ENCODE data around the gene ALOX5AP. TPM values are rescaled to one million over a fixed set of nuclear protein-coding genes. Genes with fewer than 3 reads are reported as not detected.

ALOX5AP gene
- total RNA-seq, 3 donors from 2014 or later (not counting 1 experiment from before 2014, with no cell fraction given): 83.9 to 150 (median 114) TPM

DNA sequence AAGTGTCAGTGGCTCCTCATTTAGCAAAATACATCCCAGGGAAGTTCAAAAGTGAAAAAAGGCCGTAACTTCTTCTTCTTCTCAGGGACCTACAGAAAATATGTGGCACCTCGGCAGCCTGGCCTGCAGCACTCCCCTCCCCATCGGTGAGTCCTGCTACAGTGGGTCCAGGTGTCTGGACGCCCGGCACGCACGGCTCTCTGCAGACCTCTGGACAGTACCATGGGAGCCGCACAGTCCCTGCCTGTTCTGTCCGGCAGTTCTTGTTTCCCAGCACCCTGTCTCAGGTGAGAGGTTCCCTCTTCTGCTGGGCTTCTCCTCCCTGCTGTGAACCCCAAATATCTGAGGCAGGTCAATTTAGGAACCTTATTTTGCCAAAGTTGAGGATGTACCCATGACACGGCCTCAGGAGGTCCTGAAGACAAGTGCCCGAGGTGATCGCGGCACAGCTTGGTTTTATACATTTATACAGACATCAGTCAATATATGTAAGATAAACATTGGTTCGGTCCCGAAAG lies 36.8 kb upstream of the ALOX5AP start:
- Histone ChIP-seq H3K4me1 (ENCODE audit: control insufficient read depth, insufficient read depth, low read length) (peaks cover 15% of the 10 kb centered on the region), H3K27ac (ENCODE audit: low read length) (no peak overlapping the region), H3K27me3 (ENCODE audit: control insufficient read depth, insufficient read depth, low read length) (no peaks in the 10 kb centered on the region), H3K36me3 (ENCODE audit: control insufficient read depth, insufficient read depth, low read length) (no peaks in the 10 kb centered on the region), H3K4me3 (ENCODE audit: low read length) (no peak overlapping the region), H3K9me3 (ENCODE audit: control insufficient read depth, insufficient read depth, low read length) (no peaks in the 10 kb centered on the region)
- Mint-ChIP-seq H3K36me3 (no peaks in the 10 kb centered on the region), H3K9me3 (no peaks in the 10 kb centered on the region), H3K27me3 (ENCODE audit: low read depth in 2 of 2) (peaks cover 3 to 18% of the 10 kb centered on the region in 2 donors), H3K4me3 (no peak overlapping the region), H3K4me1 (peaks cover 24 to 36% of the 10 kb centered on the region in 2 donors), H3K27ac (no peak overlapping the region)
- WGBS (ENCODE audit: insufficient coverage): 87% methylated on average over 15 of the region's 15 CpGs
- intact Hi-C loops (cut with micrococcal nuclease): no loop called here
- TF ChIP-seq, protein P1, sequence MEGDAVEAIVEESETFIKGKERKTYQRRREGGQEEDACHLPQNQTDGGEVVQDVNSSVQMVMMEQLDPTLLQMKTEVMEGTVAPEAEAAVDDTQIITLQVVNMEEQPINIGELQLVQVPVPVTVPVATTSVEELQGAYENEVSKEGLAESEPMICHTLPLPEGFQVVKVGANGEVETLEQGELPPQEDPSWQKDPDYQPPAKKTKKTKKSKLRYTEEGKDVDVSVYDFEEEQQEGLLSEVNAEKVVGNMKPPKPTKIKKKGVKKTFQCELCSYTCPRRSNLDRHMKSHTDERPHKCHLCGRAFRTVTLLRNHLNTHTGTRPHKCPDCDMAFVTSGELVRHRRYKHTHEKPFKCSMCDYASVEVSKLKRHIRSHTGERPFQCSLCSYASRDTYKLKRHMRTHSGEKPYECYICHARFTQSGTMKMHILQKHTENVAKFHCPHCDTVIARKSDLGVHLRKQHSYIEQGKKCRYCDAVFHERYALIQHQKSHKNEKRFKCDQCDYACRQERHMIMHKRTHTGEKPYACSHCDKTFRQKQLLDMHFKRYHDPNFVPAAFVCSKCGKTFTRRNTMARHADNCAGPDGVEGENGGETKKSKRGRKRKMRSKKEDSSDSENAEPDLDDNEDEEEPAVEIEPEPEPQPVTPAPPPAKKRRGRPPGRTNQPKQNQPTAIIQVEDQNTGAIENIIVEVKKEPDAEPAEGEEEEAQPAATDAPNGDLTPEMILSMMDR (IDR thresholded peaks at IDR 0.05): no peak
- ATAC-seq: no peak
- no peak for DNase-seq

DNA sequence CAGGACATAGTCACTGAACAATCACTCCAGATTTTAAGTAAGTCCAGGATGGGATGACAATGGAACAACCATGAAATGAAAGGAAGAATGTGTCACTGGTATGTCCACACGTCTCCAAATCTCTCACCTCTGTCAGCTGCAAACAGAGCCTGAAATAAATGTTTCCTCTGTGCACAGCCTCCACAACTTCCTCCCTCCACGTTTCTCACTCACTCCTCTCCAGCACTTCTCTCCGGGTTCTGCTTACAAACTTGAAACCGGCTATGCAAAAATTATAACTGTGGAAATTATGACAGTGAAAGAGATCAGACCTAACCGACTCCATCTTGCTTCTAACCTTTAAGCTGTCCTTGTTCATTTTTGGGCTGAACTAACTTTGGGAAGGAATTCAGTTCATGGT lies 35.0 kb upstream of the ALOX5AP start:
- Mint-ChIP-seq H3K9me3 (no peaks in the 10 kb centered on the region), H3K4me3 (no peak overlapping the region), H3K27ac (no peak overlapping the region), H3K27me3 (ENCODE audit: low read depth in 2 of 2) (peaks cover 9 to 18% of the 10 kb centered on the region in 2 donors), H3K4me1 (peaks cover 22 to 36% of the 10 kb centered on the region in 2 donors), H3K36me3 (no peaks in the 10 kb centered on the region)
- H3K9me3 ChIP-seq (ENCODE audit: control insufficient read depth, insufficient read depth, low read length): no peaks in the 10 kb centered on the region
- ATAC-seq (no peak), DNase-seq (no peak)
- H3K27ac ChIP-seq (ENCODE audit: low read length): no peak overlapping the region
- H3K4me3 ChIP-seq (ENCODE audit: low read length): no peak overlapping the region
- H3K27me3 ChIP-seq (ENCODE audit: control insufficient read depth, insufficient read depth, low read length): no peaks in the 10 kb centered on the region
- no peaks in the 10 kb centered on the region for H3K36me3 ChIP-seq (ENCODE audit: control insufficient read depth, insufficient read depth, low read length)
- H3K4me1 ChIP-seq (ENCODE audit: control insufficient read depth, insufficient read depth, low read length): peaks cover 15% of the 10 kb centered on the region
- 25% methylated on average over 5 of the region's 5 CpGs for WGBS (ENCODE audit: insufficient coverage)
- TF ChIP-seq, protein P1 (IDR thresholded peaks at IDR 0.05): no peak
- intact Hi-C loops (cut with micrococcal nuclease): no loop called here

DNA sequence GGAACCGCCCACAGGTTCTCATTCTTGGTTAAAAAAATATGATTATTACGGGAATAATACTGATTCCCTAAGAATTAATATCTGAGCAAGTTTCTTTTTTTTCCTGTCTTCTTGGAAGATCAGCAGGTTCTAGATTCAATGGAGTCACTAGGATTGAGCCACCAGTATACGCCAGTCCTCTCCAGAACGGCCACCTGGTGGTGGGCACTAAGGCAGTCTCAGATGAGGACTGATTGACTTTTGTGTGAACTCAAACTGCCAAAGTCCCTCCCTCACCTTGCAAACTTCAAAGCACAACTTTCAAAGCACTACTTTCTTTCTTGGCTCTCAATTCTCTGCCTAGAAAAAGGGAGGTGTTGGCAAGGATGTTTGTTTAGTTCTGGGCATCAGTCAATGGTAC lies 33.3 kb upstream of the ALOX5AP start:
- H3K4me3 Mint-ChIP-seq: no peak overlapping the region
- no peaks in the 10 kb centered on the region for H3K9me3 Mint-ChIP-seq
- no peak for ATAC-seq
- Histone ChIP-seq H3K9me3 (ENCODE audit: control insufficient read depth, insufficient read depth, low read length) (no peaks in the 10 kb centered on the region), H3K36me3 (ENCODE audit: control insufficient read depth, insufficient read depth, low read length) (no peaks in the 10 kb centered on the region), H3K4me1 (ENCODE audit: control insufficient read depth, insufficient read depth, low read length) (peaks cover 5% of the 10 kb centered on the region), H3K4me3 (ENCODE audit: low read length) (no peak overlapping the region), H3K27ac (ENCODE audit: low read length) (no peak overlapping the region), H3K27me3 (ENCODE audit: control insufficient read depth, insufficient read depth, low read length) (no peaks in the 10 kb centered on the region)
- intact Hi-C loops (cut with micrococcal nuclease): no loop called here
- H3K4me1 Mint-ChIP-seq: peaks cover 5 to 19% of the 10 kb centered on the region in 2 donors
- DNase-seq: peak in 1 of 2 donors; percentile 12
- H3K36me3 Mint-ChIP-seq: no peaks in the 10 kb centered on the region
- H3K27ac Mint-ChIP-seq: no peak overlapping the region
- peaks cover 9 to 18% of the 10 kb centered on the region in 2 donors for H3K27me3 Mint-ChIP-seq (ENCODE audit: low read depth in 2 of 2)
- TF ChIP-seq, protein P1 (IDR thresholded peaks at IDR 0.05): no peak
- 94% methylated on average over 4 of the region's 4 CpGs for WGBS (ENCODE audit: insufficient coverage)

DNA sequence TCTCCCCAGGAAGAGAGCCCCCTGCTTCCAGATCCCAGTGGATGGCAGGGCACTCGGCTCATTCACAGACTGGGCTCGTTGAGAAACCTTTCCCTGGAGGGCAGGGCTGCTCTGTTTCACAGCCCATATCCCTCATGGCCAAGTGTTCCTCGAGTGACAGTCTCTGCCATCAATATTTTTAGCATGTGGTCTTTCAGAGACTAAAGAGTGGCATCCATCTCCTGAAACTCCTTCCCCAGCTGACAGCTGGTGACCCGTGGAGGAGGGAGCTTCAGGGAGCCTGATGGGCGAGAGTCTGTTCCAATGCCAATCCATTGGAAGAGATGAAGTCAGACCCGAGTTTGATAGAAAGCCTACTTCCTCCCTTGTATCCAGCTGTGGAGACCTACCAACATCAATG lies 30.7 kb upstream of the ALOX5AP start:
- no peak for ATAC-seq
- 81% methylated on average over 6 of the region's 6 CpGs for WGBS (ENCODE audit: insufficient coverage)
- Histone ChIP-seq H3K4me3 (ENCODE audit: low read length) (no peak overlapping the region), H3K9me3 (ENCODE audit: control insufficient read depth, insufficient read depth, low read length) (no peaks in the 10 kb centered on the region), H3K36me3 (ENCODE audit: control insufficient read depth, insufficient read depth, low read length) (no peaks in the 10 kb centered on the region), H3K27me3 (ENCODE audit: control insufficient read depth, insufficient read depth, low read length) (no peaks in the 10 kb centered on the region), H3K4me1 (ENCODE audit: control insufficient read depth, insufficient read depth, low read length) (no peaks in the 10 kb centered on the region), H3K27ac (ENCODE audit: low read length) (no peak overlapping the region)
- no peaks in the 10 kb centered on the region for H3K36me3 Mint-ChIP-seq
- DNase-seq: no peak
- H3K4me3 Mint-ChIP-seq: no peak overlapping the region
- peaks cover 8 to 9% of the 10 kb centered on the region in 2 donors for H3K27me3 Mint-ChIP-seq (ENCODE audit: low read depth in 2 of 2)
- H3K27ac Mint-ChIP-seq: no peak overlapping the region
- intact Hi-C loops (cut with micrococcal nuclease): no loop called here
- TF ChIP-seq, protein P1 (IDR thresholded peaks at IDR 0.05): no peak
- peaks cover 0 to 12% of the 10 kb centered on the region in 2 donors for H3K4me1 Mint-ChIP-seq
- H3K9me3 Mint-ChIP-seq: no peaks in the 10 kb centered on the region

Data from natural killer cell (primary cell).